ENCODE results near the gene PLPPR1.

GRCh38 chr9:101247297-101247696, 218.8 kb downstream of the PLPPR1 start:
- no peak for TF ChIP-seq REST (IDR thresholded peaks at IDR 0.05)
- no peak for TF ChIP-seq HNF4G (IDR thresholded peaks at IDR 0.05)
- TF ChIP-seq RAD21 (IDR thresholded peaks at IDR 0.05): no peak
- no peak for TF ChIP-seq EGR1 (IDR thresholded peaks at IDR 0.05; ENCODE audit: low read depth in 2 of 2)
- TF ChIP-seq CTCF (IDR thresholded peaks at IDR 0.05; ENCODE audit: low read depth, low read length, missing input control): no peak
- TF ChIP-seq FOXA2 (IDR thresholded peaks at IDR 0.05): no peak
- no peak for TF ChIP-seq RXRA (IDR thresholded peaks at IDR 0.05)
